ENCODE measurements around the gene ATF2.

The ATF2 gene

GRCh38 chr2:175076272-175076671 lies 91.7 kb downstream of the ATF2 start:
- no peak for DNase-seq

GRCh38 chr2:175074478-175074877 lies 93.5 kb downstream of the ATF2 start:
- DNase-seq, result no peak

- no peak for DNase-seq
Measured at GRCh38 chr2:175068534-175068933, 99.5 kb downstream of the ATF2 start.

GRCh38 chr2:175066411-175066810 lies 101.6 kb downstream of the ATF2 start:
- no peak for DNase-seq

- DNase-seq, result no peak
Measured at GRCh38 chr2:175064797-175065196, 103.2 kb downstream of the ATF2 start.

- no peak for DNase-seq
Measured at GRCh38 chr2:175063741-175064140, 104.3 kb downstream of the ATF2 start.

GRCh38 chr2:175062787-175063585 lies 105.0 kb downstream of the ATF2 start:
- DNase-seq, result no peak

- no peak for DNase-seq
Measured at GRCh38 chr2:175057078-175057685, 110.8 kb downstream of the ATF2 start.

- DNase-seq, result no peak
Measured at GRCh38 chr2:175055993-175056392, 112.0 kb downstream of the ATF2 start.

GRCh38 chr2:175054340-175054739 lies 113.7 kb downstream of the ATF2 start:
- no peak for DNase-seq

GRCh38 chr2:175049661-175050060 lies 118.3 kb downstream of the ATF2 start:
- no peak for DNase-seq

GRCh38 chr2:175048275-175048674 lies 119.7 kb downstream of the ATF2 start:
- DNase-seq, result no peak

- no peak for DNase-seq
Measured at GRCh38 chr2:175039490-175039889, 128.5 kb downstream of the ATF2 start.

GRCh38 chr2:175039031-175039430 lies 129.0 kb downstream of the ATF2 start:
- no peak for DNase-seq

- DNase-seq, result no peak
Measured at GRCh38 chr2:175037941-175038340, 130.1 kb downstream of the ATF2 start.

- no peak for DNase-seq
Measured at GRCh38 chr2:175036582-175037018, 131.4 kb downstream of the ATF2 start.

- DNase-seq, result no peak
Measured at GRCh38 chr2:175035806-175036205, 132.2 kb downstream of the ATF2 start.

- no peak for DNase-seq
Measured at GRCh38 chr2:175034716-175035115, 133.3 kb downstream of the ATF2 start.

- DNase-seq, result no peak
Measured at GRCh38 chr2:175030380-175031271, 137.4 kb downstream of the ATF2 start.

GRCh38 chr2:175027755-175028154 lies 140.2 kb downstream of the ATF2 start:
- DNase-seq, result no peak

- DNase-seq, result no peak
Measured at GRCh38 chr2:175026385-175026784, 141.6 kb downstream of the ATF2 start.

- DNase-seq, result no peak
Measured at GRCh38 chr2:175025946-175026345, 142.1 kb downstream of the ATF2 start.

- no peak for DNase-seq
Measured at GRCh38 chr2:175025233-175025632, 142.8 kb downstream of the ATF2 start.

- DNase-seq, result no peak
Measured at GRCh38 chr2:175022923-175023322, 145.1 kb downstream of the ATF2 start.
